Stimulated activated CD8-positive, alpha-beta memory T cell treated with anti-CD3 and anti-CD28 coated beads, Interleukin-12 subunit alpha, Interleukin-12 subunit beta, amount 100 ng/mL, for 4 hours (primary cell): ENCODE measurements around the gene NBEA.

ENCODE experiments used
- DNase-seq: peaks from one replicate; pipeline ENCODE4 v3.0.0-alpha.2; 2020; ENCODE audit warnings: low read depth

NBEA gene

GRCh38 chr13:35165205-35165604 is 223.1 kb downstream of the NBEA start:
- DNase-seq = no peak

GRCh38 chr13:35179494-35179893 is 237.4 kb downstream of the NBEA start:
- DNase-seq = no peak

GRCh38 chr13:35179920-35180663 is 238.0 kb downstream of the NBEA start:
- DNase-seq = no peak

- no peak for DNase-seq
These were observed 248.2 kb downstream of the NBEA start for GRCh38 chr13:35190241-35190640.

DNA sequence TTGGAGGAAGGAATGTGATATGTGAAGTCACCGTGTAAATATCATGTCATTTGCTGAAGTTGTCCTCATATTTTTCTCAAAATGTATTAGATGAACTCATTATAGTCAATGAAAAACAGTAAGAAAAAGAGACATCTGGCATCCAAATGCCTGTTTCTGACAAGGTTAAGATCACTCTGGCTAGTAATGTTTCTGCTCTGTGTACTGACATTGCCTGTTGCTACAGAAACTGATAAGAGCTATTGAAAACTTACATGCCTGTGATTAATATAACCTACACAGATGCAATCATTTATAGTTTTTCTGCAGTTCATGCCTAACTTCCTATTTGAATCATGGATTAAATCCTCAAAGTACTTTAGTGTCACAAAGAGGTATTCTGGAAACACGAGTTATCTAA is 249.8 kb downstream of the NBEA start:
- no peak for DNase-seq

GRCh38 chr13:35198613-35199200 is 256.6 kb downstream of the NBEA start:
- no peak for DNase-seq

DNA sequence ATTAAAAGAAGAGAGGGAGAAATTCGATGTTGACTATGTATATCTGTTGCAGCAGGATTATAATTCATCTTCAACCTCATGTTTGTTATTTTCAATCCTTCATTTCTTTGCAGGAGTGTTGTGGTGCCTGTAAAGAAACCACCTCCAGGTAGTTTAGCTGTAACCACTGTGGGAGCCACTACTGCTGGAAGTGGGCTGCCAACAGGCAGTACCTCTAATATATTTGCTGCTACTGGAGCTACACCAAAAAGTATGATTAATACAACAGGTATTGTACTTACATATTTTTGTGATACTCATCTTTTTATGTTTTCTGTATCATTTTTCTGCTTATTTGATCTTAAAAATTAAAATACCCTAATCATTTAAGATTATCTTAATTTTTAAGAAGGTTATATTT is 266.5 kb downstream of the NBEA start:
- DNase-seq = no peak

DNA sequence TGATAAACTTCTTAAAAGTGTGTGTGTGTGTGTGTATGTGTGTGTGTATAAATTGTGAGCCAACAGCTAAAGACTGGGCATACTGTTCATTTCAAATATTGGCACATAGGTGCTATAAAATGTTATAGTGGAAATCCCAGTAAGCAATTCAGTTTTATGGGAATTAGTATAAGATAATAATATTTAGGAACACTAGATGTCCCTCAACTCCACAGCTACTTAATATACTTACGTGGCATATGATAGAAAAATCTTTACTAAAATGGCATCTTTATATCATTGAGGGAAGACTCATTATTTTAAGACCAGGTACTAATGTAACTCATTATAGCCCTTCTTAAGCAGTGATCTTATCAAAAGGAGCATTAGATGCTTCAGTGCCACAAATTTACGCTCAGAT is 268.2 kb downstream of the NBEA start:
- no peak for DNase-seq

DNA sequence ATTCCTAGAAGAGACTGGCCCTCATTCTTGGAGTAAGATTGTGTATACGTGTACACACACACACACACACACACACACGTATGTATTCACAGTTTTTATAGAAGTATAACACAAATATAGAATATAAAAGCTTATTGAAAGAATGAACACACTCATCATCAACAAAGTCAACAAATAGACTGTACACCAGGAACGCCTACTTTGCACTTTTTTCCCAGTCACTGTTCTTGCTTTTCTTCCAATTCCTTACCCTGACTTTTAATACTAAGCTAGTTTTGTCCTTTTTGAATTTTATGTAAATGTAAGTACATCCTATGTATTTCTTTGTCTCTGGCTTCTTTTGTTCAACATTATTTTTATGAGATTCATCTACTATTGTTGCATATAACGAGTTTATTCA is 269.9 kb downstream of the NBEA start:
- DNase-seq = no peak

GRCh38 chr13:35213911-35214310 is 271.8 kb downstream of the NBEA start:
- no peak for DNase-seq

GRCh38 chr13:35216131-35216530 is 274.1 kb downstream of the NBEA start:
- DNase-seq = no peak

- DNase-seq = no peak
These were observed 277.0 kb downstream of the NBEA start for GRCh38 chr13:35219021-35219420.

- DNase-seq = no peak
These were observed 283.1 kb downstream of the NBEA start for GRCh38 chr13:35225159-35225558.

- no peak for DNase-seq
These were observed 283.5 kb downstream of the NBEA start for GRCh38 chr13:35225582-35225981.

DNA sequence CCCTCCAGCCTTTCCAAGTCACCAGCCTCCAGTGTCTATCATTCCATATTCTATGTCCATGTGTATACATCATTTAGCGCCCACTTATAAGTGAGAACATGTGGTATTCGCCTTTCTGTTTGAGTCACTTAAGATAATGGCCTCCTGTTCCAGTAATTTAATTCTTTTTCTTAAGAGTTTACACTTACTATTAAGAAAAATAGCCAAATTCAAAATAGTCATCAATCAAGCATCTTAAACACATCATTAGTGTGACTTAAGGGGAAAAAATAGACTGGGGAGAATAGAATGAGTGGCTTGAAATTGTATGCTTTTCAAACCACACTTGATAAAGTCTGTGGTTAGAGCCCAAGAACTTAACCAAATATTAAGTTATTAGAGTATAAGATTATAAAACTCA is 286.5 kb downstream of the NBEA start:
- no peak for DNase-seq

DNA sequence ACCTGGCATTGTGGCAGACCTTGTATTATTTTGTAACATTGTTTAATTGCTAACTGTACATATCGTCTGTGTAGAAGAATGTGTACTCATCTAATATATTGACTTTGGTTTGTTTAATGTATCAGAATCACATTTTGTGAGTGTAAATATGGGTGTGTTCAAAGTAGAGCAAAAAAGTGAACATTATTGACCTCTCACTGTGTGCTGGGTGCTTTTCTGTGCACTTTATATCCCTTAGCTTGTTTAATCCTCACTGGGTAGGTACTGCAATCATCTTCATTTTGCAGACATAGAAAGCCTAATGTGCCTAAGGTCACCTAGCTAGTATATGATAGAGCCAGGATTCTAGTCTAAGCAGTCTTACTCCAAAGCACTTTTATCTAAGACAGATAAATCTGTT is 289.4 kb downstream of the NBEA start:
- no peak for DNase-seq

GRCh38 chr13:35238274-35238673 is 296.2 kb downstream of the NBEA start:
- no peak for DNase-seq

DNA sequence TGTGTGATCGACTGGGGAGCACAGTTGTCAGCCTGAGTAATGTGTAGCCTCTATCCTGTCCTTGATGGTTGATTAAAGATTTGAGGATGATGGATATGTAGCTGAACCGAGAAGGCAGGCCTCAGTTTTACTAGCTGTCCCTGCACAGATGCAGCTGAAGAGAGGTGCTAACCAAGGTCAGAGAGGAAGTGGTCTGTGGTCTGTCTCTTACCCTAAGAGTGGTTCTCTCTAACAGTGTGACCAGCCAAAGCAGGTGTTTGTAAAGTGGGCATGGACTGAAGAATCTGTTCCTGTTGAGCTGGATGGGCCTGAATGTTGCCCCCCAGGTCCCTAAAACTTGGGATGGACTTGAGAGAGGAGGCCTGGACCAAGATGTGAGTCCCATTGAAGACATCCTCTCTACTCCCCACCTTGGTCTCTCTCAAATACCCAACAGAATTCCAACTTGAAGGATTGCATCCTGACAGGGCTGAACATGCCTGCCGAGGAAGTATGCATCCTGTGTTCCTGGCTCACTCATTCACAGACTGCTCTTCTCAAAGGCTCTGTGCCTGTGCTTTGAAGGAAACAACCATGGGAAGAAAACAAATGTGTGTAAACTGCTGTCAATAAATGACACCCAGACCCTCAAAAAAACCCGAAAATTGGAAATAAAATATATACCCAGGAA is 310.6 kb downstream of the NBEA start:
- no peak for DNase-seq

DNA sequence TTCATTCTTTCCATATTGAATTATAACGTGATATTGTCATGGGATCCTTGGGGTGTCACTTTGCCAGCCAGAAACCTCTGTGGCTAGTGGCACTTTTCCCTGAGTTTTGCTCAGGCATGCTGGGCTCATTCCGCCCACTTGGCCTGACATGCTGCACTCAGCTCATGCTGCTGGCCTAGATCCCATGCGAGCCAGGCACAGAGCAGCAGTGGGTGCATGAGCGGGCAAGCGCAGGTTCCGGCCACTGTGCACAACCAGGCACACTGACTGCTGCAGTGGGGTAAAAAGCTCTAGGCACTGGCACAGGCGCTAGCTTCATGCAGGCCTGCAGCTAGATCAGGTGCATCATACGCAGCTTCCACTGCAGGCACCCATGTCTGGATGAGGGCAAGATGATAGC is 313.2 kb downstream of the NBEA start:
- no peak for DNase-seq

DNA sequence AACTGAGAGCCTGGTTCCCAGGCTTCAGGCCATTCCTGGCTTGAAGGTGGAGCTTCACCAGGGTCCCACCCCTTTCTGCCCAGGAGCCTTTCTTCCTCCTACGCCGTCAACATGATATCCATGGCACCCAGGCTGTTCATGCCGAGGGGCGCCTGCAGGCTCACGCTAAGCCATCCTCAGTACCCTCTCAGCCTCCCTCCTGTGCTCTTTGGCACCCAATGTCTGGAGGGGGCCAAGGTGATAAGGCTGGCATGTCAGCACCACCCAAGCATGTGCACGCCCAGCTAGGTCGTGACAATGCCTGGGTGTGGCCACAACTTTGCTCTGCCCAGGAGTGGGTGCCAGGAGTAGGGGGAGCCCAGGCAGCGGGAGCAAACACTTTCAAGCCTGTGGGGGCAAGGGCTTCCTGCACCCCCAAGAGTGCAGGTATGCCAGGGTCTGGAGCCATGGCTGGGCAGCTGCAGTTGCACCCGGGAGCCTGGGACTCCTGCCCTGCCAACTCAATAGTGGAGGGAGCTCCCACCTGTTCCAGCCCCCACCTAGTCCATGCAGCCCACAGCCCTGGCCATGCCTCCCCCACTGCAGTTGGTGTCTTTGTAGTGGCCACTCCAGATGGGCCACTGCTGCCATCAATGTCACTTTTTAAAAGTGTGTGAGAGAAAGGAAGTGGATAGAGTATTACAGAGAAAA is 314.5 kb downstream of the NBEA start:
- DNase-seq = no peak

DNA sequence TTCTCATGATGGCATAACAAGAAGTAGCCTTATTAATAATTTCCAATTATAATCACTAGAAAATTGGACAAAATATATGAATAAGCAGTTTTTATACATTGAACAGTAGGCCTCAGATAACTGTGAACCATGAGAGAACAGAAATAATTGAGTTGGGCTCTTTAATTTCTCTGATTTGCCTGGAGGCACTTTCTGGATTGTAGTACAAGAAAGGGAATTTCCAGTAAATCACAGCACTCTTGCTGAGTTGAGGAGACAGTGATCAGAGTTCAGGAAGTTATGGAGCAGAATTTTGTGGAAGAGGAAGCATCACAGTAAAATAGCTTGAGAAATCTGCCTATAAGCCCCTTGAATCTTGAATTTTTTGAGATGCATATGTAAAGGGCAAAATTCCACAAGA is 318.2 kb downstream of the NBEA start:
- no peak for DNase-seq

DNA sequence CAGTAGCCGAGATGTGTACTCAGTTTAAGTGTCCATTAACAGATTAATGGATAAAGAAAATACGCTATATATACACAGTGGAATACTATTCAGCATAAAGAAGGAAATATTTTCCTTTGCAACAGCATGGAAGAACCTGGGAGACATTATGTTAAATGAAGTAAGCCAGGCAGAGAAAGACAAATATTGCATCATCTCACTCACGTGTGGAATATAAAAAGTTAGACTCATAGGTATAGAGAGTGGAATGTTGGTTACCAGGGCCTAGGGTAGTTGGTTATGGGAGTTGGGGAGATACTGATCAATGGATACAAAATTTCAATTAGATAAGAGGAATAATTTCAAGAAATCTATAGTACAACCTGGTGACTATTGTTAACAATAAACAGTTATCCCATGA is 324.3 kb downstream of the NBEA start:
- no peak for DNase-seq

DNA sequence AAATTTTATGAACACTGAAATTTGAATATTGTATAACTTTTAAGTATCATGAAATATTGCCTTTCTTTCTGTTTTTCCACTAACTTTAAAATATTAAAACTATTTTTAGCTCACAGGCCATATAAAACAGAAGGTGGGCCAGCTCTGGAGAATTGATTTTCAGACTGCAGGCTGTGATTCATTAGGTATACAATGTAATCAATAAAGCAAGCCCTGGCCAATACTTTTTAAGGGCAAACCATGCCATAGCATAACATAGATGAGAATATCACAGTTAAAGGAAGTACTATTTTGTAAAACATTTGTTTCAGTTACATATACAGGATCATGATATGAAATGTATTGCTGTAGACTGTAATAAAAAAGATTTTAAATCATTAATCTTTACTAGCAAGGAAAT is 336.8 kb downstream of the NBEA start:
- no peak for DNase-seq
